Activated naive CD4-positive, alpha-beta T cell treated with Interleukin-2 at 50 U/mL for 16 hours (primary cell): ENCODE data around the gene FBLN1.

Source experiments
- DNase-seq: peaks from one replicate; pipeline ENCODE4 v3.0.0-alpha.2; 2020

FBLN1 gene

DNA sequence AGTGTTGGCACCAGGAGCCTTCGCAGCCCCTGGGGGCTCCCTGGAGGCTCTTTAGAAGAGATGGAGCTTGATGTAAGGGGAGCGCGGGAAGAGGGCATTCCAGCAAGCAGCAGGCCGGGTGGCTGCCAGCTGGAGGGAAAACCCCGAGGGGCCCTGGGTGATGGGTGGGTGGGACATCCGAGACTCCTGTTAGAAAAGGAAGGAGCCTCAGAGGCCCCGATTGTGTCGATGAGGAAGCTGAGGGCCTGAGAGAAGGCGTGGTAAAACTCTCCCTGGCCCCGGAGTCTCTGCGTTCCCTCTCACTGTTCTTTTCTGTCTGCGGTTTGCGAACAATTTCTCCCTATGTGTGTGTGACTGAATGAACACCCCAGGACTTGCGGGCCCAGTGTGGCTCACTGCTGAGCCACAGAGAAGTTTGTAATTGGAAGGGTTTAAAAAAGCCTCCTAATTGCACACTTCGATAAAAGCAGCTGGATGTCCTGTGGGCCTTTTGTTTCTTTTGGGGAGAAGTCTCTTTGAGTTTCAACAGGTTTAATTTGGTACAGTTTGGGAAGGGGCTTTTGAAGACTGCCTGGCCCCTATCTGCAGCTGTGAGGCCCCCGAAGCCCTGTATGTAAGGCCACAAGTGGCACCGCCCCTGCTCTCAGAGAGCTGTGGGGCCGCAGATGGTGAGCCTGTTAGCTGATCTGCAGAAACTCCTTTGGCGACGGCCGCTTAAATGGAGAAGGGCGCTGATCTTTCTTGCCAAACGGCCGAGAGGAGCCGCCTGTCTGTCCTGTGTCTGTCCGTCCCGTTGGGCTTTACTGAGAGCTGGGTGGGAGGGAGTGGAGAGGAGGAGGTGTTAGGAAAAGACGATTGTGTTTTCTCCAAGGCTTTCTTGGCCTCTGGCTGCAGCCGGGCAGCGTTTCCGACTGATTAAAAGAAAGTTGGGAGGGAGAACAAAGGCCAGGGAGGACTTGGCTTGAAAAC, 2.0 kb downstream of the FBLN1 start:
- DNase-seq, result no peak

GRCh38 chr22:45505991-45506747, 3.5 kb downstream of the FBLN1 start:
- DNase-seq, result no peak

- no peak for DNase-seq
Observed at GRCh38 chr22:45506816-45507360, 4.2 kb downstream of the FBLN1 start.

GRCh38 chr22:45507798-45508197, 5.1 kb downstream of the FBLN1 start:
- DNase-seq, result no peak

DNA sequence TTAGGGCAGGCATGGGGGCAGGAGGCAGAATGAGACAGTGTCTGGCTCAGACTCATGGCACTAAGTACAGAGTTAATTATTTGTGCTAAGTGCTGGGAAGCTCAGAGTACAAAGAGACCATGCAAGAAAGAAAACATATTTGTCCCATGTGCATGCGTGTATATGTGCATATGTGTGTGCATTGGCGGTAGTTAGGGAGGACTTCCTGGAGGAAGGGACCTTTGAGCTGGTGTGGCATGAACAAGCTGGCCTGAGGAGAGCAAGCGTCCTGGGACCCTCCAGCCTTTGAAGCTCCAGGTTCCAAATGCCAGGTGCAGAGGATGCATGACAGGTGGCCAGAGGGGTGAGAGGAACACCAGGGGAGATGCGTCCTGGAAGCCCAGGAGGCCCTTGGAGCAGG, 6.1 kb downstream of the FBLN1 start:
- DNase-seq, result no peak

DNA sequence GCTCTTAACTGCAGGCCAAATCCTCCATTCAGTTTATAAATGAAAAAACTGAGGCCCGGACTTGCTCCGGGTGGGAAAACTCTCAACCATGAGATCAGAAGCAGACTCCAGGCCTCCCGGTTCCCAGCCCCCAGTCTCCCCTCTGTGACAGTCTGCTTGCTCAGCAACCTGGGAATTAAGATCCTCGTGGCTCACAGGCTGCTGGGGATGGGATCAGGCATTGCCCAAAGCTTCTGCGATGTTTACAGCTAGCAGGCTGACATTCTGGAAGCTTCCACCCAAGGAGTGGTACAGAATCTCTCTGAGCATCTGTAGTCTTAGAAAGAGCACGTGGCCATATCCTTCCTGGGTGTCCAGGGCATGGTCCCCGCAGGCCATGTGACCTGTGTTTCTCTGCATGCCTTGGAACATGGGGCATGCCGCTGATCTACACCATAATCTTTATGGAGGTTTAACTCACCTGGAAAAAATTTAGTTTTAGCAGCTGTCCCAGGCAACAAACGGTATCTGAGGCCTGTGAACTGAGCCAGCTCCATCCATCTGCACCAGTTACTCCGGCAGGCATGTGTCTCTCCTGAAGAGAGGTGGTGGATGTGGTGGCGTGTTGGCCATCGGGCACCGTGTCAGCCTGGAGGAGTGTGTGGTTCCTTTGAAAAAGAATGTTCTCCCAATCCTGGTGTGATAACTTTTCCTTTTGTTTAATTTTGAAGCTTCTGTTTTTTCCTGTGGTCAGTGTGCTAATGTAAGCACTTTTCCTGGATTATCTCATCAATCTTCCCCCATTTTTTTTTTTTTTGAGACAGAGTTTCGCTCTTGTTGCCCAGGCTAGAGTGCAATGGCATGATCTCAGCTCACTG, 7.9 kb downstream of the FBLN1 start:
- DNase-seq, result no peak

DNA sequence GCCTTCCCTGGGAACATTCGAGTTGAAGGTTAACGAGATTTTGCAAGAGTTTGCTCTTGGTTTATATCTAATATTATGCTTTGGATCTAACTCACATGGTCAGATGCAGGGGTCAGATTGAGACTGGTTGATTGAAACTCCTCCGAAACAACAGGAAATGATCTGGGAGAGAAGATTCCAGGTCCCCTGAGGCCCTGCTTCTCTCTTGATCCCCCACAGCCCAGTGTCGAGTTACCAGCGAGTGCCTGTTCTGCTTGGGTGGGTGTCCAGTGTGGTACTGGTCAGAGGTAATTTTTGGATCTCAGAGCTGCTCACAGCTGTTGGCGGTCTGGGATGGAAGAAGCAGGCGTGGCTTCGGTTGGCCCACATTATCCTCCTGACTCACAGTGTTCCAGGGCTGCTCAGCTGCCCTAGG, 9.2 kb downstream of the FBLN1 start:
- DNase-seq, result no peak

DNA sequence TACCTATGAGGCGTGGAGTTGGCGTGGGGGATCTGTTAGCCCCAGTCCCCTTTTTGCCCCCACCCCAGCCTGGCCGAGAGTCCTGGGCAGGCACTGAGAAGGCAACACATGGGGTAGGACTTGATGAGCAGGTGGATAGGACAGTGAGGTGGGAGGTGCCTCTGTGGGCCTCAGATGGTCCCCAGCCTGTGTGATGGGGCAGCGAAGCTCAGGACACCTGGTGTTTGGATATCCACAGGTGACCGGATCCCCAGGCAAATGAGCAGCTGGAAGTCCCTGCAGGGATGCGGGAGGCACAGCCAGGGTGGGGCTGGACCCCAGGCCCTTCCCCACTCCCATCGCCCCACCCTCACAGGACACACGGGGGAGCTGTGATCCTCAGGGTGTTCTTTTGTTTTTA, 9.7 kb downstream of the FBLN1 start:
- no peak for DNase-seq

- no peak for DNase-seq
Observed at GRCh38 chr22:45515676-45516075, 13.0 kb downstream of the FBLN1 start.

DNA sequence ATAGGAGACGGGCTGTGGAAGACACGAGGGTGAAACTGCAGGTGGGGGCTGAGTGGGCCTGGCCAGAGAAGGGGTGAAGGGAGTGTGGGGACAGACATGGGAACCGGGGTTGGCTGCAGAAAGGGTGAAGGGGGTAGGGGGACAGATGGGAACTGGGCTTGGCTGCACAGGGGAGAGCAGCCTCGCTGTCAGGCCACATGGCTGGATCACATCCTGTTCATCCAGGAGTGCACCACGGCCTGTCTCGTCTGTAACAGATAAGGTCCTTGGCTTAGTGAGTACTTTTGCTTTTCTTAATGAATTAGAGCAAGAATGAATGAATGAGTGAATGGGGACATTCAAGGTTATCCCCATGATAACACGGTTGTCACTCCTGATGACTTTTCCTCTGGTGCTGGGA, 13.5 kb downstream of the FBLN1 start:
- no peak for DNase-seq

DNA sequence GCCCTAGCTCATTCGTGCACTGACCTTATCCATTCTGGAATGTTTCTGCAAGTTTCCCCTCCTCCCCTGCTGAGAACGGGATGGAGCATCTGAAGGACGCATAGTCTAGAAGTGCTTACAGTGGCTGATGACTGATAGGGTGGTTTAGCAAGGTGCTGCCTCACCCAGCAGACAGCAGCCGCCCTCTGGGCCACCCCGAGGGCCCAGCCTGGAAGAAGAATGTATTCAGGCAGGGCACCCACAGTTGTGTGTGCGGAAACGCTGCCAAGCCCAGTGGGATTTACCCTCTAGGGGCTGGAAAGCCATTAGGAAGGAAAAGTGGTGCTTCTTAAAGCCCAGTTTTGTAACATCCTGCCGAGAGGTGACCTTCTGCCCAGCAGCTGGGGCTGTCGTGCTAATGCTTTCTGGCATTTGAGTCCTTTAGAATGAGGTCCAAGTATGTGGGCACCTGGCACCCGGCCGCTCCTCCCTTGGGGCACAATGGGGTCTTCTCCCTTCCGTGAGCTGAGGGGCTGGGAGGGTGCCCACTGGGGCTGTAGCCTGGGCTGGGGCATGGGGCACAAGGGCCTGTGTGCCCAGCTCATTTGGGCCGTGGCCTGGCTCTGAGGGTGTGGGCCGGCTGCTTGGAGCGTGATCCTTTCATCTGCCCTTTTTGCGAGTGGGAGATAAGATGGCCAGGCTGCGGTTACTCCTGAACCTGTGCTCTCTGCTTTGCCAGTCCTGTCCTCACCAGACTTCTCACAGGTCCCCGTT, 14.4 kb downstream of the FBLN1 start:
- no peak for DNase-seq

DNA sequence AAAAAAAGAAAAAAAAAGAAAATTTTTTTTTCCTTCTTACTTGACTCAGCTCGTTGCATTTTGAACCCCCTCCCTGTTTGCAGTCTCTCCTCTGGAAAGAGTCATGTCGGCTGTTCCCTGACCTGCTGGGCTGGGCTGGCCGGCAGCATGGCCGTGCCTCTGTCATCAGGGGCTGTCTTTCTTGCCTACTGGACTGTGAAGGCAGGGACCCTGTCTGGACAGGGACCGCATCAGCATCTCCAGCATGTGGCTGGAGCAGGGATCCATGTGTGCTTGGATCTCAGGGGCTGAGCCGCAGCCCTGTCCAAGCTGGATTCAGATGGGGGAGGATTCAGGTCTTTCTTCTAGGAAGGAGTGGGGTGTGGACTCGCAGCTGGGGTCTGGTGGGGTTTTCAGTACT, 15.5 kb downstream of the FBLN1 start:
- no peak for DNase-seq

- DNase-seq, result no peak
Observed at GRCh38 chr22:45518580-45518991, 15.9 kb downstream of the FBLN1 start.

DNA sequence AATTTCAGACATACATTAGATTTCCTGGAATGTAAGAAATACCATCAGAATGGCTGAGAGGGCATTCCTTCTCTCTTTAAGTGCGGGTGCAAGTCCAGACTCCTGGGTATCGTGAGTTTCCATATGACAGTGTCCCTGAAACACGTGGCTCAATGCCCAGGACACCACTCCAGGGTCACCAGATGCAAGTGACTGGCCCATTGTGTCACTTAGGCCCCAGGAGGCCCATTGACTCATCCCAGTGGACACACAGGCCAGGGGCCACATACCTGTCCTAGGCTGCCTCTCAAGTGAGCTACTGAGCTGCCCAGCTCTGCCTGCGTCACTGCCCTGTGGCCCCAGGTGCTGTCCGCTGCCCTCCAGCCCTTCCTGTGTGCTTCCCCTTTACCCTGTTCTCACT, 18.5 kb downstream of the FBLN1 start:
- no peak for DNase-seq

DNA sequence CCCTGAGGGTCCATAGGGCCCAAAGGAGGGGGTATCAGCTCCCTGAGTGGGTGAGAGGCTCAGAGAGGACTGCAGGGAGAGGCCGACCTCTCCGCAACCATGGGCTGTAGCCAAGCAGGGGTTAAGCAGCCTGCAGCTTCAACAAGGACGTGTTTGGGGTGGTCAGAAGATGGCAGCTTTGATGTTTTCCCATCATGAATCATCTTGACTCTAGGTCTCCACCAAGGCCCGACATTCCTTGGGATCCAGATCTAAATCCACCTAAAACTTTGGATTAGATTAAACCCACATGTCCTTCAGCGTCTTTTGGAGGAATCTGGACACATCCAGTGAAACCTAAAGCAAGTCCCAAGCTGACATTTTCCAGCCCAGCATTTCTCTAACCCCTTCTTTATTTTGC, 19.8 kb downstream of the FBLN1 start:
- DNase-seq, result no peak

- DNase-seq, result no peak
Observed at GRCh38 chr22:45524157-45524556, 21.5 kb downstream of the FBLN1 start.

- no peak for DNase-seq
Observed at GRCh38 chr22:45524966-45525365, 22.3 kb downstream of the FBLN1 start.

DNA sequence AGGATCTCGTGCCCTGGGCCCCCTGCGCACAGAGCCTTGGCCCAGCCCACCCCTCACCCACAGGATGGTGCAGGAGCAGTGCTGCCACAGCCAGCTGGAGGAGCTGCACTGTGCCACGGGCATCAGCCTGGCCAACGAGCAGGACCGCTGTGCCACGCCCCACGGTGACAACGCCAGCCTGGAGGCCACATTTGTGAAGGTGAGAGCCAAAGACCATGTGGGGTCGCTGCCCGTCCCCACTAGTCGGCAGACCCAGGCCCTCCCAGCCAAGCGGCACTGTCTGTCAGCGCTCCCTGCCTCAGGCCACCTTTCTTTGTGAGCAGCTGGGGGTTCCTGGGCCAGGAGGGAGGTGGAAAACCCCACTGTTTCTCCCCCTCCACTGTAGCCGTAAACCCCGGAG, 22.8 kb downstream of the FBLN1 start:
- no peak for DNase-seq

- DNase-seq, result no peak
Observed at GRCh38 chr22:45526281-45526680, 23.6 kb downstream of the FBLN1 start.

GRCh38 chr22:45526768-45527360, 24.2 kb downstream of the FBLN1 start:
- no peak for DNase-seq

DNA sequence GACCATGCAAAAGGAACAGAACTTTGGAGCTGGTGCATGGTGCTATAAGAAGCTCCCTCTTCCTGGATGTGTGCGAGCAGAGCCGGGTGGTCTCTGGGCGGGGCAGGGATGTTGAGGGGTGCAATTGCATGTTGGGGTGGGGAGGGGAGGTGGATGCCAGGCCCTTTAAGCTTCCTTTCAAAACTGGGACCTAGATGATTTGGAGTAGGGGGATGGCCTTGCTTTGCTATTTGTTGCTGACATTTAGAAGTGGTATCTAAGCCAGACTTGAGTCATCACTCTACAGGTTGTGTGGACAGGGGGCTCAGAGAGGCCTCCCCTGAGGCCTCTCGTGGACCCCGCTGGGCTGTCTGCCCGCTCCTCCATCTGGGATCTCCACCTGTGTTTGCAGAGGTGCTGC, 24.8 kb downstream of the FBLN1 start:
- no peak for DNase-seq

- no peak for DNase-seq
Observed at GRCh38 chr22:45528046-45528445, 25.4 kb downstream of the FBLN1 start.
